GM19239 (cell line): ENCODE measurements around the gene ZNF865.
A peak's percentile ranks its signal among the peaks of the same experiment; 100 is the strongest.

Source experiments
- DNase-seq: peaks from one replicate; pipeline ENCODE4 v3.0.0; 2011; ENCODE audit warnings: low spot score; ENCODE audit not compliant: insufficient read length
- FAIRE-seq: peaks from 2 replicates; lab custom pipeline; 2011; peaks lifted over from hg19 to GRCh38; lab: Jason Lieb, UNC

Gene ZNF865

DNA sequence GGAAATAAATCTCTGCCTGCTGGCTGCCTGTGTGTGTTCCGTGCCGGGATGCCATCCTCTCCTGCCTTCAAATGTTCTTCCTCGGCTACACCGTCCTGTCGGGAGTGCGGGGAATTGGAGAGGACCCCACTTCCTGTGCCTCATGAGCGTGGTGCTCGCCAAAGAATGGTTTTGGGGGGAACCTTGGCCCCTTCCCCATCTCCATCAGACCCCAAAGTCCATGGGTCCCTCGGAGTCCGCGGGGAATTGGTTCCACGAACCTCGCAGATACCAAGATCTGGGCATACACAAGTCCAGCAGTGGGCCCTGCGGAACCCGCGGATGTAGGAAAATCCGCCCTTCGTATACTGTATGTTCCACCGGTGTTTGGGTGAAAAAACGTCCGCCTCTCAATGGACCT, 2.3 kb upstream of the ZNF865 start:
- FAIRE-seq: no peak
- DNase-seq: no peak

DNA sequence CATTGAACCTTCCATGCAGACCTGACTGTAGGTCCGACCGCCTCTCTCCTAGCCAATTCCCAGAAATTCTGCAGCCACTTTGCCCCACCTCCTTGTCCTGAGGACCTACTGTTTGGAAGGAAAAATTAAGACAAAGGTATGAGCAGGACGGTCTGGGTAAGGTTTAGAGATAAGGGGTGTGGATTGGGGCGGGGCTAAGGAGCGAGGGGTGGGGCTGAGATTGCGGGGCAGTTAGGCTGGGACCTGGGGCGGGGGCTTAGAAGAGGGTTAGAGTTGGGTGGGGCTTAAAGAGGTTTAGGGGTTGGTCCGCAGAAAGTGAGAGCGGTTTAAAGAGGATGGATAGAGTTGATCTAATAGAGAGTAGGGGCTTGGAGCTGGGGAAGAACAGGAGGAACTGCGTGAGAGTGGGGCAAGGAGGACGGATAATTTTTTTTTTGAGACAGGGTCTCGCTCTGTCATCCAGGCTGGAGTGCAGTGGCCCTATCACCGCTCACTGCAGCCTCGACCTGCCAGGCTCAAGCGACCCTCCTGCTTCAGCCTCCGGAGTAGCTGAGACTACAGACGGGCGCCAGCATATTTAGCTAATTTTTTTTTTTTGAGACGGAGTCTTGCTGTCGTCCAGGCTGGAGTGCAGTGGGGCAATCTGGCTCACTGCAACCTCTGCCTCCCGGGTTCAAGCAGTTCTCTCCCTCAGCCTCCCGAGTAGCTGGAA, 1.7 kb upstream of the ZNF865 start:
- FAIRE-seq (no peak), DNase-seq (no peak)

DNA sequence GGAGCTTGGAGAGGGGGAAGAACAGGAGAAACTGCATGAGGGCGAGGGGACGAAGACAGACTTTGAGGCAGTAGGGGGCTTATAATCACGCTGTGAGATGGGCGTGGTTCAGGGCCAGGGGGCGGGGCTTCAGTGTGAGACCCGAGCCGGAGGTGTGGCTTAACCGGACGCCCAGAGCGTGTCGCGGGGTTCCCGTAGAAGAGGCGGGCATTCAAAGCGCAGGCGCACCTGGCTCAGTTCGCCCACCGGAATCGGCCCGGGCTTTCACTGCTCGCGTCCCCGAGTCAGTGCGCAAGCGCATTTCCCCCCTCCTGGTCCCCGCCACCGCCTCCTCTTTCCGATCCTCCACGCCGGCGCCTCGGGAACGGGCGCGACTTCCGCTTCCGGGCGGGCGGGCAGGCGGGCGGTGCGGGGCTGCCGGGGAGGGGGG, 225 bp upstream of the ZNF865 start:
- DNase-seq (peak; percentile 92), FAIRE-seq (peak; percentile 93)

DNA sequence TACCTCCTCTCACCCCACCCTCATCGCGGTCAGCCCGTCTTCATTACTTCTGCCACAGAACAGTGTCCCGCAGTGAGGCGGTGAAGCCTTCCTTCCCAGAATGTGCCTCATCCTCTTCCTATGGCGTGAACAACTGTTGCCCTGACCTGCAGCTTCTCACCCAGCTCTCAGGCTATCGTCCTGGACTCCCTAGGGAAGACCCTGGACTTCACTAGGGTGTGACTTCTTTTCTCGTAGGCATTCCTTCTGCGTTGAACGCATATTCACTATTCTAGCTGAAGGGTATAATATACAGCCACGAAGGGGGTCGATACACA, 982 bp downstream of the ZNF865 start:
- FAIRE-seq: no peak
- no peak for DNase-seq

DNA sequence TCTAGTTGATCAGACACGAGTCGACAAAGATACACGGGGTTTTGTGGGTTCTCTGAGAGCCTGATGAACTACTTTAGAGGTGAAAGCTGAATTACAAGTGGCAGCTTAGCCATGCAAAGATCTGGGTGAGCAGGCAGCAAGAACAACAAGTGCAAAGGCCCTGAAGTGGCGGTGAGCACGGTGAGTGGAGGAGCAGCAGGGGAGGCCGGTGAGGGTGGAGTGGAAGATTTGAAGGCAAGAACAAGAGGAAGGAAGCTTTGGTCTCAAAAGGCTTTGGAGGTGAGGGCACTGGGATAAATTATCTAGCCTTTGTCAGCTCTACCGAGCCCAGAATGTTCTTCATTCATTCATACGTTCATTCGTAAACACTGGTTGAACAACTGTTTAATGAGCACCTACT, 1.4 kb downstream of the ZNF865 start:
- DNase-seq (no peak), FAIRE-seq (no peak)

DNA sequence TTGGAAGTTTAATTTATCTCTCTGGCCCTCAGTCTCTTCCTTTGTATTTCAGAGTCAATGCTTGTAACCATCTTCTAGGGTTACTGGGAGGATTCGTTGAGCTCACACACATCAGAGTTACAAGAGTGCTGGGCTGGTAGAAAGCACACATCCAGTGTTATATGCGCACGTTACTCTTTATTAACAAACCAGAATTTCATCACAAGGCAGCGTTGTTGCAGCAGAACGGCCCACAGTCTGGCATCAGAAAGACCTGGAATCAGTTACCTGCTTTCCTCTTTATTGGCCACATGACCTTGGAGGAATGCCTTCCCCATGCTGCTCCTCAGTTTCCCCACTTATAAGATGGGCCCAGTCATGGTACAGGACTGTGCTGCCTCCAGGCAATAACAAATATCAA, 3.9 kb downstream of the ZNF865 start:
- FAIRE-seq: no peak
- no peak for DNase-seq

DNA sequence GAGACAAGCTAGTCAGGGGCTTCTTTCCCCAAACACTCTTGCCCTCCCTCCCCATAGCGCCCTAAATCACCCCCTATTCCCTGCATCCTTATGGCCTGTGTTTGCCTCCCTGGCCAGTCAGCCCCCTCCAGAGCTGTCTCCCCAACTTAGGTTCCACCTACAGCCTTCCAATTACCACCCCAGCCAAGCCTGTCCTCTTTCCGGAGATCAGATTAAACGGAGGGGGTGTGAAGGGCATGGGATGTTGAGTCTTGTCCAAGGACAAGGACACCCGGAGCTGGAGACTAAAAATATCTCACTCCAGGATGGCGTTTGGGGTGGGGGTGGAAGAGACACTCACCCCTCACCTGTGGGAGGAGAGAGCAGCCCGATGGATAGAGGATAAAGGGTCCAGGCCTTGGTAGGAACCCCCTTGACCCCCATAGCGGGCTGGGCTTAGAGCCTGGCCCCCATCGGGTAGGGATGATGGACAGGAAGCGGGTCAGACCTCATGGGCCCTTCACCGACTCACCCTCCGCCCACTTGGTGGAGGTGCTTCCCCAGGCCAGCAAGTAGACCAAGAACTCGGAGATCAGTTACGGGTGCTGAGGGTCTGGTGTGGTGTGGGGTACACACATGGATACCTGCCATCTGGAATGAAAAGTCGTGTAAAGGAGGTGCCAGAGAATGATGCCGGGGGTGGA, 6.0 kb downstream of the ZNF865 start:
- no peak for DNase-seq
- FAIRE-seq: no peak

DNA sequence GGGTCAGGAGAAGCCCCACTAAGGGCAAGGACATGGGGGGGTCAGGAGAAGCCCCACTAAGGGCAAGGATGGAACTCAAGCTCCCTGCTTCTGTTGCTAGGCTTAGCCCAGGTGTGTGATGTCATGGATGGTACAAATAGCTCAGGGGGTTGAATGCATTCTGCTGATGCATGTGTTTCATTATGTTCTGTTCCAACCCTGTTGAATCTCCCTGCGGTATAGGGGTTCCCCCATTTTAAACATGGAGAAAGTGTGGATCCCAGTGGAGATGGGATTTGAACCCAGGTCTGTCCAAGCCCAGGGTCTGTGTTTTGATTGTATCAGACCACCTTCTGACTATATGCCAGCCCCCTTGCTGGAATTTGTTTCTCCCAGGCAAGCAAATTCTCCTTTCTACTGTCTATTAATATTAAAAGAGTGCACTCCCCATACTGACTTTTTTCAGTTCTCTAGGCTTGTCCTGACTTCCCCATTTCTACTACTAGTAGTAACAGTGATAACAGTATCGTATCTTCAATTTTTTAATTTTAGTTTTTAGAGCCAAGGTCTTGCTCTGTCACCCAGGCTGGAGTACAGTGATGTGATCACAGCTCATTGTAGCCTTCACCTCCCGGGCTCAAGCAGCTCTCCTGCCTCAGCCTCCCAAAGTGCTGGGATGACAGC, 6.7 kb downstream of the ZNF865 start:
- FAIRE-seq (no peak), DNase-seq (no peak)

DNA sequence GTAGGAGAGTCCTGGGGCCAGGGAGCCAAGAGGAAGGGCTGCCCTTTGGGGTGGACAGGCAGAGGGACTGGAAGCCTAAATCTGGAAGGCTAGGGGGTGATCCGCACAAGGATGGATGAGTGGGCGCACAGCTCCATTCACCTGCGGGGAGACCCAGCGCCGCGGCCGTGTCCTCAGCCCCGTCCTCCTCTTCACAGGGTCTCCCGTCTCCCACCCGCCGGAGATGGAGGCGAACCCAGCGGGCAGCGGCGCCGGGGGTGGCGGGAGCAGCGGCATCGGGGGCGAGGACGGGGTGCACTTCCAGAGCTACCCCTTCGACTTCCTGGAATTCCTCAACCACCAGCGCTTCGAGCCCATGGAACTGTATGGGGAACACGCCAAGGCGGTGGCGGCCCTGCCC, 7.9 kb downstream of the ZNF865 start:
- DNase-seq (no peak), FAIRE-seq (no peak)

DNA sequence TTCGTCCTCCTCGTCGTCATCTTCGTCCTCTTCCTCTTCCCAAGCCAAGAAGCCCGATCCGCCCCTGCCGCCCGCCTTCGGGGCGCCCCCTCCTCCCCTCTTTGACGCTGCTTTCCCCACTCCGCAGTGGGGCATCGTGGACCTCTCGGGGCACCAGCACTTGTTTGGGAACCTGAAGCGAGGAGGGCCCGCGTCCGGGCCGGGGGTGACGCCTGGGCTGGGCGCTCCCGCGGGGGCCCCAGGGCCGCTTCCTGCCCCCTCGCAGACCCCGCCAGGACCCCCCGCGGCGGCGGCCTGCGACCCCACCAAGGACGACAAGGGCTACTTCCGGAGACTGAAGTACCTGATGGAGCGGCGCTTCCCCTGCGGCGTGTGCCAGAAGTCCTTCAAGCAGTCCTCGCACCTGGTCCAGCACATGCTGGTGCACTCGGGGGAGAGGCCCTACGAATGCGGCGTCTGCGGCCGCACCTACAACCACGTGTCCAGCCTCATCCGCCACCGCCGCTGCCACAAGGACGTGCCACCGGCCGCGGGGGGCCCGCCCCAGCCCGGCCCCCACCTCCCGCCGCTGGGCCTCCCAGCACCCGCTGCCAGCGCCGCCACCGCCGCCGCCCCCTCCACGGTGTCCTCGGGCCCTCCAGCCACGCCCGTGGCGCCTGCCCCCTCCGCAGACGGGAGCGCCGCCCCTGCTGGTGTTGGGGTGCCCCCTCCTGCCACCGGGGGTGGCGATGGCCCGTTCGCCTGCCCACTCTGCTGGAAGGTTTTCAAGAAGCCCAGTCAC, 8.7 kb downstream of the ZNF865 start:
- DNase-seq (no peak), FAIRE-seq (no peak)

DNA sequence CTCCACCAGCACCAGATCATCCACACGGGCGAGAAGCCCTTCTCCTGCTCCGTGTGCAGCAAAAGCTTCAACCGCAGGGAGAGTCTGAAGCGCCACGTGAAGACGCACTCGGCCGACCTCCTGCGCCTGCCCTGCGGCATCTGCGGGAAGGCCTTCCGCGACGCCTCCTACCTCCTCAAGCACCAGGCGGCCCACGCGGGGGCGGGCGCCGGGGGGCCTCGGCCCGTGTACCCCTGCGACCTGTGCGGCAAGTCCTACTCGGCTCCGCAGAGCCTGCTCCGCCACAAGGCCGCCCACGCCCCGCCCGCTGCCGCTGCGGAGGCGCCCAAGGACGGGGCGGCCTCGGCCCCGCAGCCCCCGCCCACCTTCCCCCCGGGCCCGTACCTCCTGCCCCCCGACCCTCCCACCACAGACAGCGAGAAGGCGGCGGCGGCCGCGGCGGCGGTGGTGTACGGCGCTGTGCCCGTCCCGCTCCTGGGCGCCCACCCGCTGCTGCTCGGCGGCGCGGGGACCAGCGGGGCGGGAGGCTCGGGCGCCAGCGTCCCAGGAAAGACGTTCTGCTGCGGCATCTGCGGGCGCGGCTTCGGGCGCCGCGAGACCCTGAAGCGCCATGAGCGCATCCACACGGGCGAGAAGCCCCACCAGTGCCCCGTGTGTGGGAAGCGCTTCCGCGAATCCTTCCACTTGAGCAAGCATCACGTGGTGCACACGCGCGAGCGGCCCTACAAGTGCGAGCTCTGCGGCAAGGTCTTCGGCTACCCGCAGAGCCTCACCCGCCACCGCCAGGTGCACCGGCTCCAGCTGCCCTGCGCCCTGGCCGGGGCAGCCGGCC, 9.5 kb downstream of the ZNF865 start:
- no peak for FAIRE-seq

DNA sequence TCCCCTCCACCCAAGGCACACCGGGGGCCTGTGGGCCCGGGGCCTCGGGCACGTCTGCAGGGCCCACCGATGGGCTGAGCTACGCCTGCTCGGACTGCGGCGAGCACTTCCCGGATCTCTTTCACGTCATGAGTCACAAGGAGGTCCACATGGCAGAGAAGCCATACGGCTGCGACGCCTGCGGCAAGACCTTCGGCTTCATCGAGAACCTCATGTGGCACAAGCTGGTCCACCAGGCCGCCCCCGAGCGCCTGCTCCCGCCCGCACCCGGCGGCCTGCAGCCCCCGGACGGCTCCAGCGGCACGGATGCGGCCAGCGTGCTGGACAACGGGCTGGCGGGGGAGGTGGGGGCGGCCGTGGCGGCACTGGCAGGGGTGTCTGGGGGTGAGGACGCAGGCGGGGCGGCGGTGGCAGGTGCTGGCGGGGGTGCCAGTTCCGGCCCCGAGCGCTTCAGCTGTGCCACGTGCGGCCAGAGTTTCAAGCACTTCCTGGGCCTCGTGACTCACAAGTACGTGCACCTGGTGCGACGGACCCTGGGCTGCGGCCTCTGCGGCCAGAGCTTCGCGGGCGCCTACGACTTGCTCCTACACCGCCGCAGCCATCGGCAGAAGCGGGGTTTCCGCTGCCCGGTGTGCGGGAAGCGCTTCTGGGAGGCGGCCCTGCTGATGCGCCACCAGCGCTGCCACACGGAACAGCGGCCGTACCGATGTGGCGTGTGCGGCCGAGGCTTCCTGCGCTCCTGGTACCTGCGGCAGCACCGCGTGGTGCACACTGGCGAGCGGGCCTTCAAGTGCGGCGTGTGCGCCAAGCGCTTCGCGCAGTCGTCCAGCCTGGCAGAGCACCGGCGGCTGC, 10.3 kb downstream of the ZNF865 start:
- FAIRE-seq (no peak), DNase-seq (no peak)

More for the DNA sequence above, 9.5 kb downstream of the ZNF865 start:
- DNase-seq: no peak

DNA sequence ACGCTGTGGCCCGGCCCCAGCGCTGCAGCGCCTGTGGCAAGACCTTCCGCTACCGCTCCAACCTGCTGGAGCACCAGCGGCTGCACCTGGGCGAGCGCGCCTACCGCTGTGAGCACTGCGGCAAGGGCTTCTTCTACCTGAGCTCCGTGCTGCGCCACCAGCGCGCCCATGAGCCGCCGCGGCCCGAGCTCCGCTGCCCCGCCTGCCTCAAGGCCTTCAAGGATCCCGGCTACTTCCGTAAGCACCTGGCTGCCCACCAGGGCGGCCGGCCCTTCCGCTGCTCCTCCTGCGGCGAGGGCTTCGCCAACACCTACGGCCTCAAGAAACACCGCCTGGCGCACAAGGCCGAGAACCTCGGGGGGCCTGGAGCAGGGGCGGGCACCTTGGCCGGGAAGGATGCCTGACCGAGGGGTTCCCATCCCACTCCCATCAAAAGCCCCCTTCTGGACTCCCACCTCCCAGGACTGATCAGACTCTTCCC, 11.0 kb downstream of the ZNF865 start:
- FAIRE-seq (no peak), DNase-seq (no peak)

DNA sequence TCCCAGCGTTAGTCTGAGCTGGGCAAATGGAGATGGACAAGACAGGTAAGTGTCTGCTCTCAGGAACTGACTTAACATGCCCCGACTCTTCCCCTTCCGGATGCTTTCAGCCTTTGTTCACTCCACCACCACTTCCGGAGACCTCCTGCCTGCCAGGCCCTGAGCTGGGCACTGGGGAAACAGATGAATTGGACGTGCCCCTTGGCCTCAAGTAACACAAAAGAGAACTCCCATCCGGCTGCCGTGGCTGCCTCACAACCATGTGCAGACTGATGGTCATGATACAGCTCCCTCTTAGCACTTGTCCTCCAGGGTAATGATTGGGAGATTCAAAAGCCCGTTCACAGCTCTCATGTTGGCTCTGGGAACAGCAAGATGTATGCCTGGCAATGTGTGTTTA, 12.0 kb downstream of the ZNF865 start:
- FAIRE-seq (no peak), DNase-seq (no peak)

DNA sequence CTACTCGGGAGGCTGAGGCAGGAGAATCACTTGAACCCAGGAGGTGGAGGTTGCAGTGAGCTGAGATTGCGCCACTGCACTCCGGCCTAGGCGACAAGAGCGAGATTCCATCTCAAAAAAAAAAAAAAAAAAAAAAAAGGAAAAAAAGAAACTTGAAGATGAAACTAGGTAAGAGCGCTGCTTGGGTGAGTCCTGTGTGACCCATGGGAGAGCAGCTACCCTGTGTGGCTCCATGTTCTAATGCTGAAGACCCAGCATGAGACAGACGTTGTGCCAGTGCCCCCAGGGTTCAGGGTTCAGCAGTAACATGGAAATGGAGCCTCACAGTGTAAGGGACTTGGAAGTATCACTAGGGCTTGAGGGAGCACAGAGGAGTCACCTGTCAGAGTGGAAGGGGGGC, 13.0 kb downstream of the ZNF865 start:
- DNase-seq: no peak
- no peak for FAIRE-seq

DNA sequence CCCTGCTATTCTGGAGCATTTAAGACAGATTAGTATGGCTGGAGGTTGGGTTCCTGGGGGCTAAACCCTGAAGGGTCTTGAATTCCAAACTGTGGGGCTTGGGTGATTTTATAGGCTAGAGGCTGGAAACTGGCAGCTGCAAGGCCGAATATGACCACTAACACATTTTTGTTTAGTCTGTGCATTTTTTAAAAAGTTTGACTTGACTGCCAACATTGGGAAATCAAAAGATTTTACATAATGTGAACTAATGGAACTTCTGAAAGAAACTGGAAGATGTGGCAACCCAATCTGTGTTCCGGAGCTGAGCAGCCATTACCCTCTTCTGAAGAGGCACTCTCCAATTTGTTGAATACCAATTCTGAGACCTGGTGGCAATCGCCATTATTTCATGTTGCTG, 13.8 kb downstream of the ZNF865 start:
- DNase-seq (no peak), FAIRE-seq (no peak)

DNA sequence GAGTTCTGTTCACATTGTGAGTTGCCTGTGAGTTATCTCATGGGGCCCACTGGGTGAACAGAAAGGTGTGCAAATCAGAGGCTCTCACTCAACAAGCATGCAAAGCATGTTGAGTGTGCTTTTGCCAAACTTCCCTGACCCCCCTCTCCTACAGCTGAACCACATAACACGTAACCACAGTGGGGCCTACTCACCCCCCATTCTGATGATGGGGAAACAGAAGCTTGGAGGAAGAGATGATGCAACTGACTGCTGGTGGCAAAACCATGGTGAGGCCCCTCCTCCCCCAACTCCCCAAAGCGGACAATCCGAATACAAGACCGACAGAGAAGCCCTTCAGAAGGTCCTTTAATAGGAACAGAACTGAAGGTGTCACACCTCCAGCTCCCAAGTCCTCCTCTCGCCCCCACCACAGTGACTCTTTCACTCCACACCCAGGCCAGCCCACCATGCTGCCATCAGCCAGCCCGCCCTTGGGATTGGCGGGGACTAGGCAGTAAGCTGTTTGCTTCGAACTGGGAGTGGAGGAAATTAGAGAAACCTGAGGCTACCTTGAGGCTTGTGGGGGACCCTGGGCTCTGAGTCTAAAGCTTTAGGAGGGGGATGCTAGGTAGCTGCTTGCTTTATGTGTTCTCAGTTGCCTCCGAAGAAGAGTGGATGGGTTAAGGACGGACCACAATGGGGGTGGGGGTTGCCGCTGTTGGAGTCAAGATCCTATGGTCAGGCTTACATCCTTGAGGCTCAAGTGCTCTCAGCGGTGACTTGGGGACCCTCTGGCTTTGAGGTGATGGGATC, 15.2 kb downstream of the ZNF865 start:
- DNase-seq (no peak), FAIRE-seq (no peak)

DNA sequence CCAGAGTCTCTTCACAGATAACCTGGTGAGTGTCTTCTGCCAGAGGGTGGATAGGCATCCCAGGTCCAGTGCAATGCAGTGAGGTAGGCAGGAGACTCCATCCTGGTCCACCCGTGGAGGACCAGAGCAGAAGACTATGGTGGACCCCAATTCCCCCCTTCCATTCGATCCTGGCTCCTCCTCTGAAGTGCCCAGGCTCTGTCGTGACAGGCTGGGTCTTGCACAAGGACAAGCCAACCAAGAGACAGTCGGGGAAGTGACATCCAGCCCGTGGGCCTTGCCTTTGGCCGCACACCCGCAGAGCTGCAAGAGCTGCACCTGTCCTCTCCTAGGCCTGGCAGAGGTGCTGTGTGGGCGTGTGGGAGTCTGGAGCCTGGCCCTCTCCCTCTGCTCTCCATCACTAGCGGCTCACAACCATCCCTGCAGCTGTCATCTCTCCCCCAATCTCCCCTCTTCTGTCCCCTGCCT, 15.8 kb downstream of the ZNF865 start:
- no peak for FAIRE-seq
- no peak for DNase-seq
